ENCODE measurements around the gene TMEM200B. TPM values are rescaled to one million over a fixed set of nuclear protein-coding genes. Genes with fewer than 3 reads are reported as not detected.

The TMEM200B gene
- 9.4 and 14.2 TPM in 2 replicates for total RNA-seq

GRCh38 chr1:29123887-29124365 is at the start of gene TMEM200B:
Gene TMEM200B, minus strand, starts transcription at chr1:29123903. Its CDS starts 2,075 bp downstream, at chr1:29121828.

Small RNAs within 50 kb of the gene (small RNA-seq; reads per million reads assigned to genes)
- not detected for gene RF02271 (ENCODE audit: low replicate concordance)

Other genes starting within 250 kb of the TMEM200B start
- gene EPB41, start 209.3 kb downstream of the TMEM200B start, total RNA-seq, result 4.4 and 56.7 TPM in 2 replicates
- gene SRSF4, start 58.0 kb upstream of the TMEM200B start, total RNA-seq, result 34.6 and 44.0 TPM in 2 replicates
- gene MECR, start 107.0 kb upstream of the TMEM200B start, total RNA-seq, result 21.9 and 28.1 TPM in 2 replicates
- gene PTPRU, start 112.6 kb upstream of the TMEM200B start, total RNA-seq, result 25.8 and 30.9 TPM in 2 replicates